Upper lobe of right lung (tissue), 1 donor: ENCODE data around the gene LDAF1. TPM values are rescaled to one million over a fixed set of nuclear protein-coding genes. Genes with fewer than 3 reads are reported as not detected.
A peak's percentile ranks its signal among the peaks of the same experiment; 100 is the strongest.
"Not testable (repeated sequence)": the region's sequence is repeated elsewhere in the genome, so short reads cannot be mapped to it uniquely, and the experiment has no call there.

Experiments used
- ATAC-seq: fragments of 200-7000 bp; cut with Tn5 transposase; one replicate; pipeline ENCODE4 v1.9.1; 2020; ENCODE audit warnings: mild to moderate bottlenecking, moderate library complexity
- DNase-seq: peaks from one replicate; pipeline ENCODE4 v3.0.0-alpha.2; 2020
- H3K27ac ChIP-seq: fragments of 200-600 bp; one replicate; pipeline ENCODE4 v1.8.0; 2022
- H3K27me3 ChIP-seq: fragments of 200-600 bp; one replicate; pipeline ENCODE4 v1.8.0; 2022; ENCODE audit warnings: mild to moderate bottlenecking
- H3K36me3 ChIP-seq: fragments of 200-600 bp; one replicate; pipeline ENCODE4 v1.8.0; 2022
- H3K4me1 ChIP-seq: fragments of 200-600 bp; one replicate; pipeline ENCODE4 v1.8.0; 2022
- H3K4me3 ChIP-seq: fragments of 200-600 bp; one replicate; pipeline ENCODE4 v1.8.0; 2022; ENCODE audit warnings: mild to moderate bottlenecking
- H3K9me3 ChIP-seq: fragments of 200-600 bp; one replicate; pipeline ENCODE4 v1.8.0; 2022
- intact Hi-C: fragments of 100-400 bp; cut with DNase I; formaldehyde crosslinking; loops from one replicate; pipeline ENCODE4 v1.11.0; 2022
- total RNA-seq: library from RNA; stranded (reverse); fragmentation: NEBNext Ultra II Directional; extraction: Animal tissue kit (Norgen Biotek cat#: 25700); gene quantifications from one replicate; pipeline ENCODE4 v1.2.1, GENCODE V29; 2021
- TF ChIP-seq, protein P1 (sequence below): fragments of 200-600 bp; IDR thresholded peaks from one replicate; pipeline ENCODE4 v1.8.0; 2022; ENCODE audit warnings: antibody characterized with exemption
- donor health status: DM: no; HTN: yes; CAD: no; lungs with severe emphysema.

The LDAF1 gene
- total RNA-seq, 1 donor from 2014 or later: 33.3 TPM

DNA sequence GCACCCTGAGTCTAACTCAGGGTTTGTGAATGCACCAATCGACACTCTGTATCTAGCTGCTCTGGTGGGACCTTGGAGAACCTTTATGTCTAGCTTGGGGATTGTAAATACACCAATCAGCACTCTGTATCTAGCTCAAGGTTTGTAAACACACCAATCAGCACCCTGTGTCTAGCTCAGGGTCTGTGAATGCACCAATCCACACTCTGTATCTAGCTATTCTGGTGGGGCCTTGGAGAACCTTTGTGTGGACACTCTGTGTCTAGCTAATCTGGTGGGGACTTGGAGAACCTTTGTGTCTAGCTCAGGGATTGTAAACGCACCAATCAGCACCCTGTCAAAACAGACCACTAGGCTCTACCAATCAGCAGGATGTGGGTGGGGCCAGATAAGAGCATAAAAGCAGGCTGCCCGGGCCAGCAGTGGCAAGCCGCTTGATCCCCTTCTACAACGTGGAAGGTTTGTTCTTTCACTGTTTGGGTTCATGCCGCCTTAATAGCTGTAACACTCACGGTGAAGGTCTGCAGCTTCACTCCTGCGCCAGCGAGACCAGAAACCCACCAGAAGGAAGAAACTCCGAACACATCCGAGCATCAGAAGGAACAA, 5.2 kb upstream of the LDAF1 start:
- H3K36me3 ChIP-seq, DNase-seq, H3K9me3 ChIP-seq, intact Hi-C loops, H3K27me3 ChIP-seq, H3K4me1 ChIP-seq, ATAC-seq, H3K4me3 ChIP-seq, H3K27ac ChIP-seq: not testable (repeated sequence)

DNA sequence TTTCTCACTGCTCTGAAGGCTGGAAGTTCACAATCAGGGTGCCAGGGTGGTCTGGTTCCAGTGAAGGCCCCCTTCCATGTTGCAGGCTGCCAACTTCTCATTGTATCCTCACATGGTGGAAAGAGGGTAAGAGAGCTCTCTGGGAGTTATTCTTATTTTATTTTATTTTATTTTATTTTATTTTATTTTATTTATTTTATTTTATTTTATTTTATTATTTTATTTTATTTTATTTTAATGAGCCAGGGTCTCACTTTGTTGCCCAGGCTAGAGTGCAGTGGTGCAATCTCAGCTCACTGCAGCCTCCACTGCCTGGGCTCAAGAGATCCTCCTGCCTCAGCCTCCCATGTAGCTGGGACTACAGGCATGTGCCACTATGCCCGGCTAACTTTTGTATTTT, 2.5 kb upstream of the LDAF1 start:
- H3K9me3 ChIP-seq, intact Hi-C loops, H3K36me3 ChIP-seq, DNase-seq, H3K4me1 ChIP-seq, H3K27me3 ChIP-seq, H3K4me3 ChIP-seq, ATAC-seq, H3K27ac ChIP-seq: not testable (repeated sequence)

DNA sequence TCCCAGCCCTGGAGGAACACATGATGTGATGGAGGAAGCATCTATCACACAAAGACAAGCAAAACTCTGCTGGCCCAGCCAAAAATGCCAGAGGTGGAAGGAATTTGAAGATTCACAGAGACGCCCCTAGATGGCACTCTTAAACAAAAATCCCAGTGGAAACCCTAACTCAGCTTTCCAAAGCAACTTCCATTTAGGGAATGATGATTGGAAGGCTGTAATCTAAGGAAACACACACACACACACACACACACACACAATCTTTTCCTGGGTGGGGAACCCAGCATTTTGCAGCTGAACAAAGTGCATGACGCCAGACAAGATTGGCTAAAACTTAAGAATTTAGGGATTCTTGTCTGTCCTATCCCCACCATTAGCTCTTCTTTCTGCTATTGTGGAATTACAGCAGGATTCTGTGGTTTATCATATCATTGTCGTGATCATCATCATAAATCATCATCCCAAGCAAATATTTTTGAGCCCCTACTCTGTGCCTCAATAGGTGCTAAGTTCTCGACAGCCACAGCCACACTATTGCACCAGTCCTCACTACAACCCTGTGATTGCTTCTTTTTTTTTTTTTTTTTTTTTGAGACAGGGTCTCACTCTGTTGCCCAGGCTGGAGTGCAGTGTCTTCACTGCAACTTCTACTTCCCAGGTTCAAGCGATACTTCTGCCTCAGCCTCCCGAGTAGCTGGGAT, 1.6 kb upstream of the LDAF1 start:
- Histone ChIP-seq H3K4me3 (no peak overlapping the region), H3K27ac (no peak overlapping the region), H3K27me3 (no peaks in the 10 kb centered on the region), H3K36me3 (peaks cover 5% of the 10 kb centered on the region), H3K4me1 (peaks cover 13% of the 10 kb centered on the region), H3K9me3 (no peaks in the 10 kb centered on the region)
- ATAC-seq: peak; percentile 27
- no peak for DNase-seq
- intact Hi-C loops: no loop called here
- TF ChIP-seq, protein P1, sequence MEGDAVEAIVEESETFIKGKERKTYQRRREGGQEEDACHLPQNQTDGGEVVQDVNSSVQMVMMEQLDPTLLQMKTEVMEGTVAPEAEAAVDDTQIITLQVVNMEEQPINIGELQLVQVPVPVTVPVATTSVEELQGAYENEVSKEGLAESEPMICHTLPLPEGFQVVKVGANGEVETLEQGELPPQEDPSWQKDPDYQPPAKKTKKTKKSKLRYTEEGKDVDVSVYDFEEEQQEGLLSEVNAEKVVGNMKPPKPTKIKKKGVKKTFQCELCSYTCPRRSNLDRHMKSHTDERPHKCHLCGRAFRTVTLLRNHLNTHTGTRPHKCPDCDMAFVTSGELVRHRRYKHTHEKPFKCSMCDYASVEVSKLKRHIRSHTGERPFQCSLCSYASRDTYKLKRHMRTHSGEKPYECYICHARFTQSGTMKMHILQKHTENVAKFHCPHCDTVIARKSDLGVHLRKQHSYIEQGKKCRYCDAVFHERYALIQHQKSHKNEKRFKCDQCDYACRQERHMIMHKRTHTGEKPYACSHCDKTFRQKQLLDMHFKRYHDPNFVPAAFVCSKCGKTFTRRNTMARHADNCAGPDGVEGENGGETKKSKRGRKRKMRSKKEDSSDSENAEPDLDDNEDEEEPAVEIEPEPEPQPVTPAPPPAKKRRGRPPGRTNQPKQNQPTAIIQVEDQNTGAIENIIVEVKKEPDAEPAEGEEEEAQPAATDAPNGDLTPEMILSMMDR: peak; percentile 62

DNA sequence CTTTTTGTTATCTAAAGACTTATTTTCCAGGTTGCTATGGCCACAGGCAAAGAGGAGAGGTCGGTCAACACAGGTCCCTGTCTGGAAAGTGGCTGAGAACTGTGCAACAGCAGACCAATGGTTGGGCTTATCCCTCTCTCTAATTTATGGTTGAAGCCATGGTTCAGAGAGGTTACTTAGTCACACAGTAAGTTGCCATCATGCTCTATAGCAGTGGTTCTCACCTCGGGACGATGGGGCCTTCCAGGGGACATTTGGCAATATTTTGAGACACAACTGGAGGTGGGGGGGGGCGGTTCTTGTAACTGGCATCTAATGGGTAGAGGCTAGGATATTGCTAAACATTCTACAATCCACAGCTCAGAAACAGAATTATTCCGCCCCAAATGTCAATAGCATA, 842 bp upstream of the LDAF1 start:
- peaks cover 18% of the 10 kb centered on the region for H3K4me1 ChIP-seq
- no peak overlapping the region for H3K27ac ChIP-seq
- ATAC-seq (no peak), DNase-seq (no peak)
- intact Hi-C loops: no loop called here
- no peak overlapping the region for H3K4me3 ChIP-seq
- no peaks in the 10 kb centered on the region for H3K9me3 ChIP-seq
- TF ChIP-seq, protein P1: no peak
- H3K27me3 ChIP-seq: no peaks in the 10 kb centered on the region
- peaks cover 5% of the 10 kb centered on the region for H3K36me3 ChIP-seq

DNA sequence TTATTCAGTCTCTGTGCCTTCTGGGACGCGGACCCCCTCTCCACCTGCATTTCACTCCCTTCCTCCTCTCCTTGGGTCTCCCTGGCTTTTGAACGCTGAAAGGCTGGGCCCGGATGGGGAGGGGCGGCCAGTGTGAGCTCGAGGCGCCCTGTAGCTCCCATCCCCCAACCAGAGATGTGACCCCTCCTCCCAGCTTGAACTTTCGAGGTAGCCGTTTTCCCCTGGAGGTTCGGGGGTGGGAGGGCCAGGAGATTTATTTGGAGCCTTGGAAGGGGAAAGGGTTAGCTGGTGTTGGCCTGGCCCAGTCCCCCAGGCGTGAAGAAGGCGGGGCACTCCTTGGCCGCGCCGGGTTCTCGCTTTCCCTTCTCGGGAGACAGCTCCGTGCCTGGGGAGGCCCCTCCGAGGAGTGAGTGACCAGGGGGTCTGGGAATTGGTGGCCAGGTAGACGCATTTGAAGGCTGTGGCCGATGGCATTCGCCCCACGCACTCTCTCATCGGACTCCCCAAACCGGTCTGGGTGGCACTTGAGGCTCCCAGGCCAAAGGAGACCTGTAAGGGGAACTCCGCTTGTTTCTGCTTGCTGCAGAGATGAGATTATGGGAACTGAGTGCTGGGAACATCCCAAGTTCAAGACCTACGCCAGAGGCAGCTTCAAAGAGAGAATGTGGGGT, 942 bp downstream of the LDAF1 start:
- ATAC-seq (peak; percentile 75), DNase-seq (peak; percentile 88)
- Histone ChIP-seq H3K4me3 (peak overlapping the region; percentile 87), H3K4me1 (peaks cover 26% of the 10 kb centered on the region), H3K9me3 (no peaks in the 10 kb centered on the region), H3K27me3 (no peaks in the 10 kb centered on the region), H3K36me3 (peaks cover 23% of the 10 kb centered on the region), H3K27ac (peak overlapping the region; percentile 61)
- TF ChIP-seq, protein P1: no peak
- intact Hi-C loops: no loop called here

DNA sequence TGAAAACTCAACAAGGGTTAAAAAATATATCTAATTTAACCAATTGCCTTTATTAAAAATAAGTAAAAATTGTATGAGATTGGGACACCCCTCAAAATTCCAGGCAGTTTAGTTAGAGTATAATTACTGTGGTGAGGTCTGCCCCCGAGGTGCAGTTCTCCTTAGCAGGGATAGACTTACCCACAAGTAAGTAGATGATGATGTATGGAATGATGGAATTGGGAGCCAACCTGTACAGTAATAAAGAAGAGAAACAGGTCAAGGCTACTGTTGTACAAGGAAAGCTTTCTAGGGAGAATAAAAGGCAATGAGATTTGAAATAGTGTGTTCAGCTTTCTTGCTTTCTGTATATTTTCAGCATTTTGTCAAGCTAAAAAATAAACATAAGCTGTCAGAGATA, 1.8 kb downstream of the LDAF1 start:
- no peaks in the 10 kb centered on the region for H3K9me3 ChIP-seq
- TF ChIP-seq, protein P1: no peak
- no peak overlapping the region for H3K4me3 ChIP-seq
- no peak for ATAC-seq
- H3K27me3 ChIP-seq: no peaks in the 10 kb centered on the region
- no peak for DNase-seq
- H3K4me1 ChIP-seq: peaks cover 26% of the 10 kb centered on the region
- H3K36me3 ChIP-seq: peaks cover 30% of the 10 kb centered on the region
- H3K27ac ChIP-seq: no peak overlapping the region
- intact Hi-C loops: no loop called here
